ENCODE measurements around the gene BMI1. TPM values are rescaled to one million over a fixed set of nuclear protein-coding genes. Genes with fewer than 3 reads are reported as not detected.

BMI1 gene
- total and polyA plus RNA-seq, 2 of the 4 experiments (the other 2 are of a cell fraction), result 19.7 to 25.8 TPM

- intact Hi-C loops (cut with micrococcal nuclease) (no loop called here), dilution Hi-C loops (cut with HindIII; ENCODE audit: low sequenced_read_pairs, unreplicated experiment) (no loop called here), in situ Hi-C loops (cut with MboI; ENCODE audit: low sequenced_read_pairs) (no loop called here)
- H3K4me1 ChIP-seq (ENCODE audit: control insufficient read depth, insufficient read depth, low read length), result no peaks in the 10 kb centered on the region
- H3K27me3 ChIP-seq (ENCODE audit: control insufficient read depth, insufficient read depth, low read length), result peaks cover 5% of the 10 kb centered on the region
- no peak overlapping the region for H2BK15ac ChIP-seq (ENCODE audit: low read depth, low read length)
- POLR2A ChIA-PET (ENCODE audit: unreplicated experiment), result no interaction called here
- H3K4ac ChIP-seq (ENCODE audit: low read depth, low read length), result no peak overlapping the region
- H3K18ac ChIP-seq (ENCODE audit: low read depth, low read length), result no peak overlapping the region
- H2BK120ac ChIP-seq (ENCODE audit: low read depth, low read length), result no peak overlapping the region
- no peak overlapping the region for H2AK5ac ChIP-seq (ENCODE audit: low read depth, low read length)
- no peak overlapping the region for H3K4me3 ChIP-seq (ENCODE audit: insufficient read depth, low read depth, low read length)
- H3K9ac ChIP-seq (ENCODE audit: low read depth, low read length), result no peak overlapping the region
- no peak overlapping the region for H3K23ac ChIP-seq (ENCODE audit: low read depth, low read length)
- no peak overlapping the region for H2AFZ ChIP-seq (replicated peaks; ENCODE audit: low read length, poor library complexity)
- H4K8ac ChIP-seq (ENCODE audit: low read depth in 2 of 2, low read length in 2 of 2), result no peak overlapping the region
- no peaks in the 10 kb centered on the region for H3K9me3 ChIP-seq (ENCODE audit: control insufficient read depth, insufficient read depth, low read length)
- H4K20me1 ChIP-seq (ENCODE audit: insufficient read depth, low read length), result no peaks in the 10 kb centered on the region
- TF ChIP-seq MAFK (IDR thresholded peaks at IDR 0.05; ENCODE audit: low read depth, low read length) (no peak), CEBPB (IDR thresholded peaks at IDR 0.05; ENCODE audit: low read depth, low read length) (no peak), CHD1 (IDR thresholded peaks at IDR 0.05; ENCODE audit: low read depth, low read length) (no peak), MAZ (IDR thresholded peaks at IDR 0.05; ENCODE audit: borderline replicate concordance, low read depth, low read length) (no peak), SMC3 (IDR thresholded peaks at IDR 0.05; ENCODE audit: low read depth, low read length) (no peak), USF2 (IDR thresholded peaks at IDR 0.05; ENCODE audit: low read depth, low read length) (no peak), BHLHE40 (IDR thresholded peaks at IDR 0.05; ENCODE audit: low read depth, low read length) (no peak), RAD21 (IDR thresholded peaks at IDR 0.05; ENCODE audit: low read length) (no peak), FOS (IDR thresholded peaks at IDR 0.05; ENCODE audit: low read depth, low read length) (no peak), ELK1 (IDR thresholded peaks at IDR 0.05; ENCODE audit: borderline replicate concordance, low read depth, low read length) (no peak), MXI1 (IDR thresholded peaks at IDR 0.05; ENCODE audit: borderline replicate concordance, low read depth, low read length) (no peak), POLR2A (IDR thresholded peaks at IDR 0.05; ENCODE audit: low read depth, low read length) (no peak), RCOR1 (IDR thresholded peaks at IDR 0.05; ENCODE audit: insufficient replicate concordance, low read length) (no peak), CTCF (conservative IDR thresholded peaks at IDR 0.05; ENCODE audit: low read depth, low read length) (no peak)
- no peaks in the 10 kb centered on the region for H3K79me1 ChIP-seq (ENCODE audit: low read depth in 1 of 2, low read length in 2 of 2)
- H4K5ac ChIP-seq (ENCODE audit: low read depth, low read length), result no peak overlapping the region
- H2BK5ac ChIP-seq (ENCODE audit: low read depth, low read length, poor library complexity, severe bottlenecking), result no peak overlapping the region
- BruUV-seq (replicated peaks), result no TSS peak
- H2BK20ac ChIP-seq (ENCODE audit: low read depth, low read length), result no peak overlapping the region
- H4K91ac ChIP-seq (ENCODE audit: insufficient read depth, low read depth, low read length), result no peak overlapping the region
- ATAC-seq (ENCODE audit: low read depth) (no peak), DNase-seq (no peak)
- no CpG with 5 or more reads among the region's 3 CpGs for WGBS, 2 experiments (ENCODE audit: extremely low coverage in 2 of 2, insufficient read length in 1 of 2)
- H3K56ac ChIP-seq (ENCODE audit: extremely low read depth, insufficient read depth, low read length), result no peak overlapping the region
- H3K14ac ChIP-seq (replicated peaks; ENCODE audit: low read depth, low read length), result no peak overlapping the region
- no peaks in the 10 kb centered on the region for H3K36me3 ChIP-seq (ENCODE audit: control insufficient read depth, insufficient read depth, low read length)
- H3K4me2 ChIP-seq (ENCODE audit: low read depth, low read length), result no peak overlapping the region
- H3K27ac ChIP-seq (ENCODE audit: insufficient read depth, low read length), result no peak overlapping the region
- CTCF ChIA-PET, result no interaction called here
- H2AK9ac ChIP-seq (replicated peaks; ENCODE audit: low read depth, low read length, poor library complexity), result no peak overlapping the region
- H3K9me1 ChIP-seq (ENCODE audit: insufficient read depth, low read length), result no peaks in the 10 kb centered on the region
Observed at GRCh38 chr10:22374489-22375126, 53.7 kb downstream of the BMI1 start.
